SU-DHL-6 (cell line): ENCODE data around the gene GUCA2B.

ENCODE experiments used
- EZH2phosphoT487 ChIP-seq: fragments of 200-600 bp; sonication (generic), shearing (Covaris generic); conservative IDR thresholded peaks from 2 replicates; pipeline ENCODE4 v1.6.1; 2018; ENCODE audit warnings: mild to moderate bottlenecking, antibody characterized with exemption, low read length, moderate library complexity, mixed read lengths
- TF ChIP-seq, protein P1 (sequence below): fragments of 200-600 bp; sonication (generic); IDR thresholded peaks from one replicate; pipeline ENCODE4 v1.5.1; 2017; ENCODE audit warnings: antibody characterized with exemption, mild to moderate bottlenecking, low read length, moderate library complexity; ENCODE audit not compliant: insufficient read depth, poor library complexity, severe bottlenecking

- TF ChIP-seq, protein P1, sequence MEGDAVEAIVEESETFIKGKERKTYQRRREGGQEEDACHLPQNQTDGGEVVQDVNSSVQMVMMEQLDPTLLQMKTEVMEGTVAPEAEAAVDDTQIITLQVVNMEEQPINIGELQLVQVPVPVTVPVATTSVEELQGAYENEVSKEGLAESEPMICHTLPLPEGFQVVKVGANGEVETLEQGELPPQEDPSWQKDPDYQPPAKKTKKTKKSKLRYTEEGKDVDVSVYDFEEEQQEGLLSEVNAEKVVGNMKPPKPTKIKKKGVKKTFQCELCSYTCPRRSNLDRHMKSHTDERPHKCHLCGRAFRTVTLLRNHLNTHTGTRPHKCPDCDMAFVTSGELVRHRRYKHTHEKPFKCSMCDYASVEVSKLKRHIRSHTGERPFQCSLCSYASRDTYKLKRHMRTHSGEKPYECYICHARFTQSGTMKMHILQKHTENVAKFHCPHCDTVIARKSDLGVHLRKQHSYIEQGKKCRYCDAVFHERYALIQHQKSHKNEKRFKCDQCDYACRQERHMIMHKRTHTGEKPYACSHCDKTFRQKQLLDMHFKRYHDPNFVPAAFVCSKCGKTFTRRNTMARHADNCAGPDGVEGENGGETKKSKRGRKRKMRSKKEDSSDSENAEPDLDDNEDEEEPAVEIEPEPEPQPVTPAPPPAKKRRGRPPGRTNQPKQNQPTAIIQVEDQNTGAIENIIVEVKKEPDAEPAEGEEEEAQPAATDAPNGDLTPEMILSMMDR, result no peak
- no peak for TF ChIP-seq EZH2phosphoT487
Measured at GRCh38 chr1:42195841-42196240, 42.6 kb downstream of the GUCA2B start.
